ENCODE measurements around the gene KRT82. TPM values are rescaled to one million over a fixed set of nuclear protein-coding genes. Genes with fewer than 3 reads are reported as not detected.

The KRT82 gene
- polyA plus RNA-seq, 1 of the 3 experiments (the other 2 are of a cell fraction) = not detected

- Histone ChIP-seq H3K9ac (no peak overlapping the region), H3K27ac (ENCODE audit: low read depth in 2 of 2, low read length in 1 of 2) (no peak overlapping the region), H3K4me1 (ENCODE audit: control insufficient read depth in 1 of 2, insufficient read depth in 2 of 2, low read depth in 1 of 2, low read length in 1 of 2) (no peaks in the 10 kb centered on the region; a peak in 1 of 4 replicates), H4K20me1 (ENCODE audit: insufficient read depth) (no peaks in the 10 kb centered on the region), H3K79me2 (ENCODE audit: insufficient read depth) (no peaks in the 10 kb centered on the region), H3K4me2 (no peak overlapping the region), H3K9me2 (no peaks in the 10 kb centered on the region), H3F3A (replicated peaks; ENCODE audit: insufficient read depth) (no peaks in the 10 kb centered on the region), H3K9me3 (no peaks in the 10 kb centered on the region), H3K36me3 (replicated peaks in 1 of 2; ENCODE audit: control insufficient read depth in 1 of 2, insufficient read depth in 2 of 2, low read length in 1 of 2) (no peaks in the 10 kb centered on the region), H3K4me3 (ENCODE audit: low read depth in 2 of 2, low read length in 1 of 2) (no peak overlapping the region), H2AFZ (ENCODE audit: low read depth) (no peak overlapping the region), H3K27me3 (ENCODE audit: insufficient read depth) (peaks cover 40% of the 10 kb centered on the region; the same call in 1 of the 2 replicates)
- CTCF ChIA-PET = no interaction called here
- DNase-seq = no peak
- POLR2A ChIA-PET = no interaction called here
- TF ChIP-seq, protein P1, sequence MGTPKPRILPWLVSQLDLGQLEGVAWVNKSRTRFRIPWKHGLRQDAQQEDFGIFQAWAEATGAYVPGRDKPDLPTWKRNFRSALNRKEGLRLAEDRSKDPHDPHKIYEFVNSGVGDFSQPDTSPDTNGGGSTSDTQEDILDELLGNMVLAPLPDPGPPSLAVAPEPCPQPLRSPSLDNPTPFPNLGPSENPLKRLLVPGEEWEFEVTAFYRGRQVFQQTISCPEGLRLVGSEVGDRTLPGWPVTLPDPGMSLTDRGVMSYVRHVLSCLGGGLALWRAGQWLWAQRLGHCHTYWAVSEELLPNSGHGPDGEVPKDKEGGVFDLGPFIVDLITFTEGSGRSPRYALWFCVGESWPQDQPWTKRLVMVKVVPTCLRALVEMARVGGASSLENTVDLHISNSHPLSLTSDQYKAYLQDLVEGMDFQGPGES (IDR thresholded peaks at IDR 0.05; ENCODE audit: low read depth, low read length) = no peak
- TF ChIP-seq RAD21 (IDR thresholded peaks at IDR 0.05; ENCODE audit: low read length) (no peak), FOSL2 (IDR thresholded peaks at IDR 0.05; ENCODE audit: borderline replicate concordance, low read depth) (no peak), JUND (IDR thresholded peaks at IDR 0.05) (no peak), USF2 (IDR thresholded peaks at IDR 0.05; ENCODE audit: borderline replicate concordance, low read depth, low read length) (no peak), EP300 (IDR thresholded peaks at IDR 0.05; ENCODE audit: borderline replicate concordance in 1 of 2, low read depth in 1 of 2, low read length in 1 of 2) (no peak), FOXJ3 (CRISPR knock-in tag; IDR thresholded peaks at IDR 0.05) (no peak), TEAD4 (IDR thresholded peaks at IDR 0.05; ENCODE audit: borderline replicate concordance, insufficient read depth) (no peak), RXRA (IDR thresholded peaks at IDR 0.05; ENCODE audit: borderline replicate concordance, low read depth) (no peak), NRF1 (IDR thresholded peaks at IDR 0.05; ENCODE audit: low read depth, low read length) (no peak)
- TF ChIP-seq, protein P2, sequence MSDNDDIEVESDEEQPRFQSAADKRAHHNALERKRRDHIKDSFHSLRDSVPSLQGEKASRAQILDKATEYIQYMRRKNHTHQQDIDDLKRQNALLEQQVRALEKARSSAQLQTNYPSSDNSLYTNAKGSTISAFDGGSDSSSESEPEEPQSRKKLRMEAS (IDR thresholded peaks at IDR 0.05; ENCODE audit: low read depth) = no peak
- TF ChIP-seq, protein P3, sequence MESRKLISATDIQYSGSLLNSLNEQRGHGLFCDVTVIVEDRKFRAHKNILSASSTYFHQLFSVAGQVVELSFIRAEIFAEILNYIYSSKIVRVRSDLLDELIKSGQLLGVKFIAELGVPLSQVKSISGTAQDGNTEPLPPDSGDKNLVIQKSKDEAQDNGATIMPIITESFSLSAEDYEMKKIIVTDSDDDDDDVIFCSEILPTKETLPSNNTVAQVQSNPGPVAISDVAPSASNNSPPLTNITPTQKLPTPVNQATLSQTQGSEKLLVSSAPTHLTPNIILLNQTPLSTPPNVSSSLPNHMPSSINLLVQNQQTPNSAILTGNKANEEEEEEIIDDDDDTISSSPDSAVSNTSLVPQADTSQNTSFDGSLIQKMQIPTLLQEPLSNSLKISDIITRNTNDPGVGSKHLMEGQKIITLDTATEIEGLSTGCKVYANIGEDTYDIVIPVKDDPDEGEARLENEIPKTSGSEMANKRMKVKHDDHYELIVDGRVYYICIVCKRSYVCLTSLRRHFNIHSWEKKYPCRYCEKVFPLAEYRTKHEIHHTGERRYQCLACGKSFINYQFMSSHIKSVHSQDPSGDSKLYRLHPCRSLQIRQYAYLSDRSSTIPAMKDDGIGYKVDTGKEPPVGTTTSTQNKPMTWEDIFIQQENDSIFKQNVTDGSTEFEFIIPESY (IDR thresholded peaks at IDR 0.05; ENCODE audit: borderline replicate concordance, low read depth) = no peak
- WGBS (ENCODE audit: low lambda C conversion rate) = 14% methylated on average over 5 of the region's 5 CpGs
Measured at GRCh38 chr12:52354200-52354599, 51.9 kb downstream of the KRT82 start.

DNA sequence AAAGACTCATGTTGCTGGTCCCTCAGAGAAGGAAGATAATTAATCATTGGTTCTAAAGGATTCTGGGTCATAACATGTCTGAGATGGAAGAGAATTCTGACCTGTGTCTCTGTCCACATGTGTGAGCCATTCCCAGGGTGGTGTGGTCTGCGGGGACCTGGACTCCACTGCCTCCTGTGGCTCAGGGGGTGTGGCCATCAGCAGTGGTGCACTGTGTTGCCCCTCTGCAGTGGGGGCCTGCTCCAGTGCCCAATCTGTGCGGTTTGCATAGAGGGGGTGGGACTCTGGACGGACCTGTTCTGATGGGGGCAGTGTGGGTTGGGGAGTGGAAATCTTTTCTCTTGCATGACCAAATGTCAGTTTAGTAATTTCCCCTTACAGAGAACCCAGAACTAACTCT lies 52.4 kb downstream of the KRT82 start:
- H3K9me2 ChIP-seq = no peaks in the 10 kb centered on the region

More for the DNA sequence above, 52.4 kb downstream of the KRT82 start:
- Histone ChIP-seq H3K79me2 (ENCODE audit: insufficient read depth) (no peaks in the 10 kb centered on the region), H3K4me1 (ENCODE audit: control insufficient read depth in 1 of 2, insufficient read depth in 2 of 2, low read depth in 1 of 2, low read length in 1 of 2) (no peaks in the 10 kb centered on the region; a peak in 1 of 4 replicates), H3K4me3 (ENCODE audit: low read depth in 2 of 2, low read length in 1 of 2) (no peak overlapping the region), H4K20me1 (ENCODE audit: insufficient read depth) (no peaks in the 10 kb centered on the region), H3K9ac (no peak overlapping the region), H2AFZ (ENCODE audit: low read depth) (no peak overlapping the region), H3K27me3 (ENCODE audit: insufficient read depth) (peaks cover 40% of the 10 kb centered on the region; the same call in 1 of the 2 replicates), H3F3A (replicated peaks; ENCODE audit: insufficient read depth) (no peaks in the 10 kb centered on the region), H3K4me2 (no peak overlapping the region), H3K9me3 (no peaks in the 10 kb centered on the region), H3K27ac (ENCODE audit: low read depth in 2 of 2, low read length in 1 of 2) (no peak overlapping the region), H3K36me3 (replicated peaks in 1 of 2; ENCODE audit: control insufficient read depth in 1 of 2, insufficient read depth in 2 of 2, low read length in 1 of 2) (no peaks in the 10 kb centered on the region)
- no peak for DNase-seq
- WGBS (ENCODE audit: low lambda C conversion rate) = 0% methylated on average over 1 of the region's 3 CpGs
- ChIA-PET POLR2A (no interaction called here), CTCF (interaction anchor here (1.2 to 2.1 kb wide), 3 partner anchors 11 to 517 kb away, joined by 3 to 5 read pairs (median 5); no protein-coding TSS in a partner anchor)
- no peak for TF ChIP-seq CHD2 (IDR thresholded peaks at IDR 0.05; ENCODE audit: low read length, partially characterized antibody)
- no peak for TF ChIP-seq GATA2 (CRISPR knock-in tag; IDR thresholded peaks at IDR 0.05)
- TF ChIP-seq TEAD4 (IDR thresholded peaks at IDR 0.05; ENCODE audit: borderline replicate concordance, insufficient read depth) = no peak
- no peak for TF ChIP-seq EZH2phosphoT487 (IDR thresholded peaks at IDR 0.05; ENCODE audit: borderline replicate concordance, low read depth)
- TF ChIP-seq, protein P1 (IDR thresholded peaks at IDR 0.05; ENCODE audit: low read depth, low read length) = no peak
- no peak for TF ChIP-seq SIN3A (IDR thresholded peaks at IDR 0.05; ENCODE audit: borderline replicate concordance, low read depth, low read length)
- no peak for TF ChIP-seq TCF12 (IDR thresholded peaks at IDR 0.05)
- TF ChIP-seq RAD21 (IDR thresholded peaks at IDR 0.05; ENCODE audit: low read length) = no peak
- no peak for TF ChIP-seq USF2 (IDR thresholded peaks at IDR 0.05; ENCODE audit: borderline replicate concordance, low read depth, low read length)

All from SK-N-SH (cell line).